Astrocyte of the spinal cord (primary cell): ENCODE data around the gene AMTN.

Experiments
- DNase-seq: peaks from one replicate; pipeline ENCODE4 v3.0.0; 2011; ENCODE audit warnings: low read depth, low spot score
- H3K4me3 ChIP-seq: 2 replicates; pipeline ENCODE4 v1.5.1; 2011; ENCODE audit warnings: low read depth, mild to moderate bottlenecking, low read length, moderate library complexity
- CTCF ChIP-seq: IDR thresholded peaks from 2 replicates; pipeline ENCODE4 v1.5.1; 2012; ENCODE audit warnings: low read depth, mild to moderate bottlenecking, low read length, inconsistent platforms
- in situ Hi-C: cut with HindIII; loops from 2 replicates; pipeline ENCODE4 v1.10.0; 2017; ENCODE audit warnings: low sequenced_read_pairs

The AMTN gene

DNA sequence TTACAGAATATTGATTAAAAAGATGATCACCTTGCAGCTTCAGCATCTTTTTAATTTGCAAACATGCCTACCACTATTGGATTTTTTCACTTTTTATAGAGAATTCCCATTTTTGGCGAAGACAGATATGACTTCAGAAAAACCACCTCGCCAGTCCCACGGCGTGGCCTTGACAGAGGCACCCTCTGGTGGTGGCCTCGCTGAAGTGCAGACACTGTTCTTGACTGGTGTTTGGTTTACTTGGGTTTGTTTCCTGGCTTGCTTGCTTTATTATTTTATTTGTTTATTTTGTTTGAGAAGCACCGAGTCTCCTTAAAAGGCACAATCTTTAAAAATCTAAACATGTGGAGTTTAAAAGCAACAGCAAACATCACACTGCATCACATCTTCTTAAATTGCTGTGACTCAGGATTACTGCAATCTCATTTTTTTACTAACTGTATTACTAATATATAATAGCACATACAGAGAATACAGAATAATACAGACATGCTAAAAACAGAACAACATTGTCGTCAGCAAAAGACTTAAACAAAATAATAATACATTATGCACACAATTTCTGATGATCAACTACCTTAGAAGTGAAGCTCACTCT is 13.1 kb upstream of the AMTN start:
- in situ Hi-C loops, result no loop called here
- no peak overlapping the region for H3K4me3 ChIP-seq
- DNase-seq, result peak; percentile 45
- peak; percentile 99 for TF ChIP-seq CTCF

- no peak for TF ChIP-seq CTCF
- DNase-seq, result no peak
- no peak overlapping the region for H3K4me3 ChIP-seq
- in situ Hi-C loops, result no loop called here
Observed at GRCh38 chr4:70508801-70509200, 9.6 kb upstream of the AMTN start.

GRCh38 chr4:70511365-70511764 is 7.0 kb upstream of the AMTN start:
- DNase-seq, result no peak
- no peak for TF ChIP-seq CTCF
- H3K4me3 ChIP-seq, result no peak overlapping the region
- in situ Hi-C loops, result no loop called here

- no peak for DNase-seq
- TF ChIP-seq CTCF, result no peak
- in situ Hi-C loops, result no loop called here
- H3K4me3 ChIP-seq, result no peak overlapping the region
Observed at GRCh38 chr4:70515367-70516250, 2.8 kb upstream of the AMTN start.

- in situ Hi-C loops, result no loop called here
- H3K4me3 ChIP-seq, result no peak overlapping the region
- DNase-seq, result no peak
- no peak for TF ChIP-seq CTCF
Observed at GRCh38 chr4:70518716-70519115, 347 bp downstream of the AMTN start.

GRCh38 chr4:70522626-70523025 is 4.3 kb downstream of the AMTN start:
- TF ChIP-seq CTCF, result no peak

More at GRCh38 chr4:70522626-70523025, 4.3 kb downstream of the AMTN start:
- in situ Hi-C loops, result no loop called here
- no peak overlapping the region for H3K4me3 ChIP-seq
- DNase-seq, result no peak
